Omental fat pad (tissue), 4 donors: ENCODE results near the gene NR4A3. TPM values are rescaled to one million over a fixed set of nuclear protein-coding genes. Genes with fewer than 3 reads are reported as not detected.

Experiments used
- ATAC-seq: fragments of 150-250 bp; one replicate; pipeline ENCODE4 v1.9.1; 2016; ENCODE audit warnings: mild to moderate bottlenecking, moderate library complexity; ENCODE audit not compliant: low FRiP score
- DNase-seq: peaks from one replicate; pipeline ENCODE4 v3.0.0-alpha.2; 2019; ENCODE audit warnings: low spot score
- CTCF ChIP-seq, 3 donors: fragments of 450-650 bp; IDR thresholded peaks; one replicate each; pipeline ENCODE4 v1.5.1; 2016 to 2017; ENCODE audit warnings: antibody characterized with exemption in 3 of 3, mild to moderate bottlenecking in 3 of 3, moderate library complexity in 2 of 3
- total RNA-seq, 4 donors: library from RNA; depleted of rRNA; stranded (reverse); fragments of >200 nt; gene quantifications; one replicate each; pipeline ENCODE4 v1.1.0, GENCODE V29; 2016

NR4A3 gene
- total RNA-seq, 4 donors from 2014 or later, result 12.4 to 216 (median 26.3) TPM

GRCh38 chr9:99807276-99807852, 14.3 kb upstream of the NR4A3 start:
- DNase-seq (peak; percentile 51), ATAC-seq (peak; percentile 67)
- TF ChIP-seq CTCF (IDR thresholded peaks at IDR 0.05), result no peak

- ATAC-seq (no peak), DNase-seq (no peak)
- no peak for TF ChIP-seq CTCF (IDR thresholded peaks at IDR 0.05)
Observed at GRCh38 chr9:99807956-99808355, 13.7 kb upstream of the NR4A3 start.

GRCh38 chr9:99808454-99808853, 13.2 kb upstream of the NR4A3 start:
- ATAC-seq (no peak), DNase-seq (no peak)
- no peak for TF ChIP-seq CTCF (IDR thresholded peaks at IDR 0.05)

- DNase-seq, result no peak
- no peak for ATAC-seq
- no peak for TF ChIP-seq CTCF (IDR thresholded peaks at IDR 0.05)
Observed at GRCh38 chr9:99809586-99810319, 11.9 kb upstream of the NR4A3 start.

GRCh38 chr9:99811172-99811571, 10.5 kb upstream of the NR4A3 start:
- ATAC-seq (no peak), DNase-seq (no peak)
- no peak for TF ChIP-seq CTCF (IDR thresholded peaks at IDR 0.05)

GRCh38 chr9:99811598-99812383, 9.9 kb upstream of the NR4A3 start:
- DNase-seq, result no peak
- no peak for TF ChIP-seq CTCF (IDR thresholded peaks at IDR 0.05)
- no peak for ATAC-seq
